ENCODE data around the gene MARCHF4.

The MARCHF4 gene

DNA sequence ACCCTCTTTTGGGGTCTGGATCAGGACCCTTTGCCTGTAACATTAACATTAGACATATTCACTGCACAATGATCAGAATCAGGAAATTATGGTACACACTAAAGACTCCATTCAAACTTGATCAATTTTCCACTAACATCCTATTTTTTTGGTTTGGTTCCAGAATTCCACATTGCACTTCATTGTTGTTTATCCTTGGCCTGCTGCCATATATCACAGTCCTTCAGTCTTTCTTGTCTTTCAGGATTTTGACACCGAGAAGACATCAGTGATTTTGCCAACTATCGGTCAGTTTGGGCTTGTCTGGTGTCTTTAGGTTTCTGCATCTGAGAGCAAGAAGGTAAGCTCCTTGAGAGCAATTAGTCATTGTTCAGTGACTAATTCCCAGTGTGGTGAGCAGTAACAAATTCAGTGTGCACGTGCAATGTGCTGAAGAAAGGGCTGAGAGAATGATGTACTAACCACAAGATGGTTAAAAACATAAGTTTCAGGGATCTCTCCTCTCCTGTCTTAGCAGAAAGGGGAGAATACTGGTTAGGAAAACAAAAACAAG is 23.5 kb downstream of the MARCHF4 start:
- DNase-seq (ENCODE audit: extremely low read depth, low read depth), result no peak
- TF ChIP-seq, protein P1, sequence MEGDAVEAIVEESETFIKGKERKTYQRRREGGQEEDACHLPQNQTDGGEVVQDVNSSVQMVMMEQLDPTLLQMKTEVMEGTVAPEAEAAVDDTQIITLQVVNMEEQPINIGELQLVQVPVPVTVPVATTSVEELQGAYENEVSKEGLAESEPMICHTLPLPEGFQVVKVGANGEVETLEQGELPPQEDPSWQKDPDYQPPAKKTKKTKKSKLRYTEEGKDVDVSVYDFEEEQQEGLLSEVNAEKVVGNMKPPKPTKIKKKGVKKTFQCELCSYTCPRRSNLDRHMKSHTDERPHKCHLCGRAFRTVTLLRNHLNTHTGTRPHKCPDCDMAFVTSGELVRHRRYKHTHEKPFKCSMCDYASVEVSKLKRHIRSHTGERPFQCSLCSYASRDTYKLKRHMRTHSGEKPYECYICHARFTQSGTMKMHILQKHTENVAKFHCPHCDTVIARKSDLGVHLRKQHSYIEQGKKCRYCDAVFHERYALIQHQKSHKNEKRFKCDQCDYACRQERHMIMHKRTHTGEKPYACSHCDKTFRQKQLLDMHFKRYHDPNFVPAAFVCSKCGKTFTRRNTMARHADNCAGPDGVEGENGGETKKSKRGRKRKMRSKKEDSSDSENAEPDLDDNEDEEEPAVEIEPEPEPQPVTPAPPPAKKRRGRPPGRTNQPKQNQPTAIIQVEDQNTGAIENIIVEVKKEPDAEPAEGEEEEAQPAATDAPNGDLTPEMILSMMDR (IDR thresholded peaks at IDR 0.05; ENCODE audit: low read depth, low read length), result no peak

DNA sequence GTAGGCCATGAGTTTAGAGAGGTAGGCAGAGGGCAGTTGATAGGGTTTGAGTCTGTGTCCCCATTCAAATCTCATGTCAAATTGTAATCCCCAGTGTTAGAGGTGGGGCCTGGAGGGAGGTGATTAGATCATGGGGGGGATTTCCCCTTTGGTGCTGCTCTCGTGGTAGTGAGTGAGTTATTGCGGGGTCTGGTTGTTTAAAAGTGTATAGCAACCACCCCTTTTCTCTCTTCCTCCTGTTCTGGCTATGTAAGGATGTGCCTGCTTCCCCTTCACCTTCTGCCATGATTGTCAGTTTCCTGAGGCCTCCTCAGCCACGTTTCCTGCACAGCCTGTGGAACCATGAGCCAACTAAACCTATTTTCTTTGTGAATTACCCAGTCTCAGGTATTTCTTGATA is 25.5 kb downstream of the MARCHF4 start:
- DNase-seq (ENCODE audit: extremely low read depth, low read depth), result no peak
- TF ChIP-seq, protein P1 (IDR thresholded peaks at IDR 0.05; ENCODE audit: low read depth, low read length), result no peak

DNA sequence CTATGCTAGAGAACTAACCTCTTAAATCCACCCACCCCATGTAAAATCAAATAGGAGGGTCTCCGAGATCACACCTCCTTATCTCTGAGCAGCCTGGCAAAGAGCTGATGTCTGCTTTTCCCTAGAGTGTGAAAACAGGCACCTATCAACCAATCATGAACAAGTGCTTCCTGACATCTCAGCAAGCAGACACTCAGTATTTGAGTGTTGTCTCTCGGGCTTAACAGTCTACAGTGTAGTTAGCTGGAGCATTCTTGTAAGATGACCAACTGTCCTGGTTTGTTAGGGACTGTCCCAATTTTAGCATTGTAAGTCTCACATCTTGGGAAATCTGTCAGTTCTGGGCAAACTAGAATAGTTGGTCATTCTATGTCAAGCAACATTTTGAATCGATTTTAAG is 26.4 kb downstream of the MARCHF4 start:
- TF ChIP-seq, protein P1 (IDR thresholded peaks at IDR 0.05; ENCODE audit: low read depth, low read length), result no peak
- no peak for DNase-seq (ENCODE audit: extremely low read depth, low read depth)

DNA sequence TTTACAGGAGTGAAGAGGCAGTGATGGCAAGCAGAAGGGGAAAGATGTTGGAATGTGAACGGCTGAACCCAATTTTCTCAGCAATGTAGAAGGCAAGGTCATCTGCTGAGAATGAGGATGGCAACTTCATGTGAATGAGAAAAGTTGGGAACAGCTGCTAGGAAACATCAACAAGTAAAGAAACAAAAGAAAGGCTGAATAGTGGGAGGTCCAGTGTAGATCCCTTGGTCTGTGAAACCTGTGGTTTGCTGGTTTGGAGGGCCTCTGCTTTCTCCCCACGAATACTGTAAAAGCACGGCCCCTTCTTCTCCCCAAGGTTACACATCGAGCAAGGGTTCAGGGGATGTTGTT is 27.4 kb downstream of the MARCHF4 start:
- no peak for DNase-seq (ENCODE audit: extremely low read depth, low read depth)
- TF ChIP-seq, protein P1 (IDR thresholded peaks at IDR 0.05; ENCODE audit: low read depth, low read length), result no peak

DNA sequence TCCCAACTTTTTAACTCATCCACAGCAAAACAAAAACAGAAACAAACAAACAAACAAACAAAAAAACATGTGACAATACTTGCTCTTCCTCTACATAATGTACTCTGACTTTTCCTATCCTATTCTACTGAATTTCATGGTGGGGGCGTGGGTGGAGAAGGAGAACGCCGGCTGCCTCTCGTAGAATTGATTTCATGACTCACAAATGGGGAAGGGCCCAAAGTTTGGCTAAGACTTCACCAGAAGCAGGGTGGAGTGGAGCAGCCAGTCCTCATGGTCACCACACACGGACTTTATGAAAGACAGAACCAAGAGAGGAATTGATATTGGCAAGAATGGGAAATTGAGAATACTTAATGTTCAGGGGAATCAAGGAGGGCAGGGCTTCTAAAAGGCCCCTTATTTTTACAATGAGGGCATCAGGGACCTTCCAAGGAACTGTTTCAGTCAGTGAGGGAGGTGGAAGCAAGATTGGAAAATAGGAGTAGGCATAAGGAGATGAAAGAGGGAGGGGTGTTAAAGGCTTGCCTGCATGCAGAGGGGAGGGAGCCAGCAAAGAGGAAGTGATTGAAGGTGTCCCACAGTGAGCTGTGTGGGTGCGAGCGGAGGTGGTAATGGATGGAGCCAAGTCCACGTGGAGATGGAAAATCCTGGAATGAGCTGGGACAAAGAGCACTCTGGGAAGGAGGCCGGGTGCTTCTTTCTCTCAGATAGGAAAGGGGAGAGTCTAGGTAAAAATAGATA is 27.9 kb downstream of the MARCHF4 start:
- DNase-seq (ENCODE audit: extremely low read depth, low read depth), result no peak
- TF ChIP-seq, protein P1 (IDR thresholded peaks at IDR 0.05; ENCODE audit: low read depth, low read length), result no peak

DNA sequence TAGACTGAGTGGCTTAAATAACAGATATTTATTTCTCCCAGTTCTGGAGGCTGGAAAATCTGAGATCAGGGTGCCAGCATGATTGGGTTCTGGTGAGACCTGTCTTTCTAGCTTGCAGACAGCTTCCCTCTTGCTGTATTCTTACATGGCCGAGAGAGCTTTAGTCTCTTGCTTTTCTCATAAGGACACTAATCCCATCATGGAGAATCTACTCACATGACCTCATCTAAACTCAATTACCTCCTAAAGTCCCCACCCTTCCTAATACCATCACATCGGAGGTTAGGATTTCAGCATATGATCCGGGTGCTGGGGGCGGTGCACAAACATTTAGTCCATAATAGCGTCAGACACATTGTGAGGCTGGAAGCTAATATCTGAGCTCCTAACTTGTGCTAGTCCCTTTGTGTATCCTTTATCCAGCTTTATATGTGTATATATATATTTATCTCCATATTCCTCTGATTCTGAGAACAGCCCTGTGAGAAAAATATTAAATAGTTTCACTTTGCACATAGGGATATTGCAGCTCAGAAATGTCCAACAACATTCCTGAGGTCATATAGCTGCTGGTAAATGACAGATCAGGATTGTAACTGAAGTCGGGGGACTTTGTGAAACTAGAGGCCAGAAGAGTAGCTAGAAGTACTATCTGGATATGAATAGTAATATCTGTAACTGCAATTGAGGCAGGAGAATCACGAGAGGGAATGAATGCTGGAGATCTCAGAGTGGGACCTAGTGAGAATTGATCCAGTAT is 28.9 kb downstream of the MARCHF4 start:
- no peak for DNase-seq (ENCODE audit: extremely low read depth, low read depth)
- TF ChIP-seq, protein P1 (IDR thresholded peaks at IDR 0.05; ENCODE audit: low read depth, low read length), result no peak

DNA sequence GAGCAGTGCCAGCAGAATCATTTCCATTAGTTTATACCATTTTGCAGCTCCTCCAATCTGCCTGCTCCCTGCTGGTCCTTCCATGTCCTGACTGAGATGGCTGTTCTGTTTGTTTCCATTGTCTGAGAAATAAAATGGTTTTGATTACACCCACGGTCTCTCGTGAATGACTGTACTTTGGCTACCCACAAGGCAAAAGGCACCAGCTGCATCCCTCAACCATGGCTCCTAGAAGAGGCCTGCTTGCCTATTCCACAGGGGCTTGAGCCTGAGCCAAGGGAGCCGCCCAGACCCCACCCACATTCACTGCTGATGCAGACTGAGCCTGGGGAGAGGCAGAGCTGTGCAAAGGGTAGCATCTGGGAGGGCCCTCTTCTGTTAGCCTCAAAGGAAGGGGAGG is 31.2 kb downstream of the MARCHF4 start:
- DNase-seq (ENCODE audit: extremely low read depth, low read depth), result peak; percentile 39
- TF ChIP-seq, protein P1 (IDR thresholded peaks at IDR 0.05; ENCODE audit: low read depth, low read length), result no peak

All from AG09319 (cell line).